AG04450 (cell line): ENCODE data around the gene TBC1D2B. TPM values are rescaled to one million over a fixed set of nuclear protein-coding genes. Genes with fewer than 3 reads are reported as not detected.

Experiments used
- CTCF ChIA-PET: fragments of 300-600, 350-600 bp; formaldehyde crosslinking; extraction: SDS; loops from one replicate; lab custom pipeline; 2022; ENCODE audit warnings: antibody characterized with exemption, inconsistent platforms; lab: Charles Lee
- POLR2A ChIA-PET: fragments of 350-600 bp; formaldehyde crosslinking; extraction: SDS; loops from one replicate; lab custom pipeline; 2021; ENCODE audit warnings: antibody characterized with exemption, inconsistent platforms; lab: Yijun Ruan, JAX
- DNase-seq: peaks from one replicate; pipeline ENCODE4 v3.0.0-alpha.2; 2011; ENCODE audit warnings: low read depth, low spot score
- H3K27ac ChIP-seq: one replicate; pipeline ENCODE4 v1.5.1; 2012; ENCODE audit warnings: low read depth, low read length, control low read depth
- H3K27me3 ChIP-seq: one replicate; pipeline ENCODE4 v1.6.0; 2012; ENCODE audit warnings: low read length; ENCODE audit not compliant: control insufficient read depth, insufficient read depth
- H3K4me3 ChIP-seq: 2 replicates; pipeline ENCODE4 v1.5.1; 2011; ENCODE audit warnings: mild to moderate bottlenecking, low read depth, low read length, control low read depth
- H3K9me3 ChIP-seq: 2 replicates; pipeline ENCODE4 v1.5.1; 2012; ENCODE audit warnings: low read length; ENCODE audit not compliant: control insufficient read depth, insufficient read depth
- polyA plus RNA-seq: library from polyadenylated mRNA; depleted of rRNA; stranded (reverse); fragments of >200 nt; gene quantifications from 2 replicates; pipeline ENCODE4 v1.2.3, GENCODE V29; 2011
- TF ChIP-seq, protein P1 (sequence below): IDR thresholded peaks from 2 replicates; pipeline ENCODE4 v1.5.1; 2011; ENCODE audit warnings: low read depth, low read length, control low read depth, inconsistent platforms

The TBC1D2B gene
- polyA plus RNA-seq, 1 experiment, result 42.0 TPM

DNA sequence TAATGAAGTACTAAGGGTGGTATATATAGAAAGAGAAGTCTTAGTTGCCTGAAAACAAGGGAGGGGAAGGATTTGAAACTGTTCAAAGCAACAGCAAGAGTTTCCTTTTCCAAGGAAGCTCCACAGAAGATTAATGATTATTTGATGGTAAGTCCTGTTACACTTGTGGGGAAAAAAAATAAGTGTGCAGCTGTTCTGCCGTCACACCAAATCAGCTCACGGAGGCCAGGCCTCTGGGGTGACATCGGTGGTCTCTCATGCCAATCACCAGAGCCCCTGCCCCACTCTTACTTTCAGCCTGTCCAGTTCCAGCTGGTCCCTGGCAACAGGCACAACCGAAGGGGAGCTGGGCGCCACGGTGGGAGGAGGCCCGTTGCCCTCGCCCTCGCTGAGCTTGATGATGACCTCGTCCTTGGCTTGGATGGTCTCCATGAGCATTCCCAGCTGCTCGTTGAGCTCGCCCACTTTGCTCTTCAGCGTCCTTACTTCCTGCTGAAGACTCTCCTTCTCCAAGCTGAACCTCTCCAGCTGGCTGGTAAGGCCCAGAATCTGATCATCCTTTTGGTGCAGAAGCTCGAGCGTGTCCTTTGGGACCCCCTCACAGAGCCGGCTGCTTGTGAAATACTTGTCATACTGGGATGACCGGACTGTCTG is 53.5 kb downstream of the TBC1D2B start:
- Histone ChIP-seq H3K4me3 (no peak overlapping the region), H3K27me3 (no peaks in the 10 kb centered on the region), H3K9me3 (no peaks in the 10 kb centered on the region), H3K27ac (no peak overlapping the region)
- ChIA-PET POLR2A (interaction anchor here (0.7 to 1.3 kb wide), 3 partner anchors 27 to 516 kb away, joined by 3 to 5 read pairs (median 4); partner anchors contain the start of gene PSMA4), CTCF (interaction anchor here (1.5 to 1.9 kb wide), 2 partner anchors 19 to 84 kb away, joined by 3 to 8 read pairs; no protein-coding TSS in a partner anchor)
- TF ChIP-seq, protein P1, sequence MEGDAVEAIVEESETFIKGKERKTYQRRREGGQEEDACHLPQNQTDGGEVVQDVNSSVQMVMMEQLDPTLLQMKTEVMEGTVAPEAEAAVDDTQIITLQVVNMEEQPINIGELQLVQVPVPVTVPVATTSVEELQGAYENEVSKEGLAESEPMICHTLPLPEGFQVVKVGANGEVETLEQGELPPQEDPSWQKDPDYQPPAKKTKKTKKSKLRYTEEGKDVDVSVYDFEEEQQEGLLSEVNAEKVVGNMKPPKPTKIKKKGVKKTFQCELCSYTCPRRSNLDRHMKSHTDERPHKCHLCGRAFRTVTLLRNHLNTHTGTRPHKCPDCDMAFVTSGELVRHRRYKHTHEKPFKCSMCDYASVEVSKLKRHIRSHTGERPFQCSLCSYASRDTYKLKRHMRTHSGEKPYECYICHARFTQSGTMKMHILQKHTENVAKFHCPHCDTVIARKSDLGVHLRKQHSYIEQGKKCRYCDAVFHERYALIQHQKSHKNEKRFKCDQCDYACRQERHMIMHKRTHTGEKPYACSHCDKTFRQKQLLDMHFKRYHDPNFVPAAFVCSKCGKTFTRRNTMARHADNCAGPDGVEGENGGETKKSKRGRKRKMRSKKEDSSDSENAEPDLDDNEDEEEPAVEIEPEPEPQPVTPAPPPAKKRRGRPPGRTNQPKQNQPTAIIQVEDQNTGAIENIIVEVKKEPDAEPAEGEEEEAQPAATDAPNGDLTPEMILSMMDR, result no peak
- no peak for DNase-seq

GRCh38 chr15:78023081-78023665 is 54.3 kb downstream of the TBC1D2B start:
- Histone ChIP-seq H3K27ac (no peak overlapping the region), H3K9me3 (no peaks in the 10 kb centered on the region), H3K27me3 (no peaks in the 10 kb centered on the region), H3K4me3 (no peak overlapping the region)
- POLR2A ChIA-PET, result interaction anchor here (0.7 to 1.3 kb wide), 2 partner anchors 70 to 517 kb away, joined by 4 to 5 read pairs; partner anchors contain the start of gene PSMA4
- DNase-seq, result no peak
- TF ChIP-seq, protein P1, result no peak
- CTCF ChIA-PET, result interaction anchor here (1.9 kb wide), 1 partner anchor 85 kb away, joined by 8 read pairs; no protein-coding TSS in a partner anchor

- TF ChIP-seq, protein P1, result no peak
- no peaks in the 10 kb centered on the region for H3K9me3 ChIP-seq
- ChIA-PET CTCF (no interaction called here), POLR2A (no interaction called here)
- no peak overlapping the region for H3K4me3 ChIP-seq
- H3K27me3 ChIP-seq, result no peaks in the 10 kb centered on the region
- DNase-seq, result no peak
- no peak overlapping the region for H3K27ac ChIP-seq
Observed at GRCh38 chr15:78021761-78022160, 55.8 kb downstream of the TBC1D2B start.

DNA sequence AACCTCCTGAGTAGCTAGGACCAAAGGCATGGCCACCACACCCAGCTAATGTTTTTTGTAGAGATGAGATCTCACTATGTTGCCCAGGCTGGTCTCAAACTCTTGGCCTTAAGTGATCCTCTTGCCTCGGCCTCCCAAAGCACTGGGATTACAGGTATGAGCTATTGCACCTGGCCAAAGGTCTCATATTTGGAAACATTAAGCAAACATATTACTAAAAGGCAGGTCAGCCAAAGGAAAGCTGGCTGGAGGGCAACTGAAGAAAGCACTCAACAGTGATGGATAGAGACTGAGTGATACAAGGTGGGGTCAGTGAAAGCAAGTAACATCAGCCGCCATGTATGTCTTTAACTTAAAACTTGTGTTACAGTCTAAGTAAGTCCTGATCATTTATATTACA is 57.5 kb downstream of the TBC1D2B start:
- POLR2A ChIA-PET, result interaction anchor here (1.1 kb wide), 1 partner anchor 15 kb away, joined by 8 read pairs; no protein-coding TSS in a partner anchor
- no peak for DNase-seq
- Histone ChIP-seq H3K27me3 (no peaks in the 10 kb centered on the region), H3K9me3 (no peaks in the 10 kb centered on the region), H3K27ac (no peak overlapping the region), H3K4me3 (no peak overlapping the region)
- CTCF ChIA-PET, result no interaction called here
- TF ChIP-seq, protein P1, result no peak
